ENCODE measurements around the gene IFNAR2.
"Not testable (repeated sequence)": the region's sequence is repeated elsewhere in the genome, so short reads cannot be mapped to it uniquely, and the experiment has no call there.

Gene IFNAR2

DNA sequence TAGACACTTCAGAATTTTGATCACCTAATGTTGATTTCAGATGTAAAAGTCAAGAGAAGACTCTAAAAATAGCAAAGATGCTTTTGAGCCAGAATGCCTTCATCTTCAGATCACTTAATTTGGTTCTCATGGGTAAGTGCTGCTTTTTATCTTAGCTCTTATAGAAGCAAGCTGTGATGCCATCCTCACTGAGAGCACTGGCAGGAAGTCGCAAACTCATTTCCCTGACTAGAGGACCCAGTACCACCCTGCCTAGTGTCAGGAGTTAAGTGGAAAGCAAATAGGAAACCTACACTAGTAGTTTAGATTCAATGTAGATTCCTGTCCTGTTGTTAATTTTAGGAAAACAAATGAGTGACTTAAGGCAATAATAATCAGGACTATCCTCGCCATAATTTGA is 12.1 kb downstream of the IFNAR2 start:
- no peak overlapping the region for H3K4me2 ChIP-seq (ENCODE audit: low read depth, low read length)
- H3K27ac ChIP-seq (ENCODE audit: low read length), result no peak overlapping the region
- peaks cover 81% of the 10 kb centered on the region for H3K79me2 ChIP-seq (ENCODE audit: low read length)
- peaks cover 26% of the 10 kb centered on the region for H3F3A ChIP-seq (ENCODE audit: insufficient read depth, low read length)
- no peaks in the 10 kb centered on the region for H3K9me3 ChIP-seq (replicated peaks; ENCODE audit: insufficient read depth, low read length)
- peaks cover 46% of the 10 kb centered on the region for H3K4me1 ChIP-seq (ENCODE audit: low read length)
- no peak overlapping the region for H2AFZ ChIP-seq (ENCODE audit: low read length)
- H4K20me1 ChIP-seq (ENCODE audit: insufficient read depth, low read length), result no peaks in the 10 kb centered on the region
- H3K9me2 ChIP-seq (replicated peaks; ENCODE audit: insufficient read depth, low read length), result no peaks in the 10 kb centered on the region
- TF ChIP-seq, protein P1, sequence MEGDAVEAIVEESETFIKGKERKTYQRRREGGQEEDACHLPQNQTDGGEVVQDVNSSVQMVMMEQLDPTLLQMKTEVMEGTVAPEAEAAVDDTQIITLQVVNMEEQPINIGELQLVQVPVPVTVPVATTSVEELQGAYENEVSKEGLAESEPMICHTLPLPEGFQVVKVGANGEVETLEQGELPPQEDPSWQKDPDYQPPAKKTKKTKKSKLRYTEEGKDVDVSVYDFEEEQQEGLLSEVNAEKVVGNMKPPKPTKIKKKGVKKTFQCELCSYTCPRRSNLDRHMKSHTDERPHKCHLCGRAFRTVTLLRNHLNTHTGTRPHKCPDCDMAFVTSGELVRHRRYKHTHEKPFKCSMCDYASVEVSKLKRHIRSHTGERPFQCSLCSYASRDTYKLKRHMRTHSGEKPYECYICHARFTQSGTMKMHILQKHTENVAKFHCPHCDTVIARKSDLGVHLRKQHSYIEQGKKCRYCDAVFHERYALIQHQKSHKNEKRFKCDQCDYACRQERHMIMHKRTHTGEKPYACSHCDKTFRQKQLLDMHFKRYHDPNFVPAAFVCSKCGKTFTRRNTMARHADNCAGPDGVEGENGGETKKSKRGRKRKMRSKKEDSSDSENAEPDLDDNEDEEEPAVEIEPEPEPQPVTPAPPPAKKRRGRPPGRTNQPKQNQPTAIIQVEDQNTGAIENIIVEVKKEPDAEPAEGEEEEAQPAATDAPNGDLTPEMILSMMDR (IDR thresholded peaks at IDR 0.05; ENCODE audit: low read length), result no peak
- H3K4me3 ChIP-seq (ENCODE audit: low read length), result no peak overlapping the region
- peaks cover 24% of the 10 kb centered on the region for H3K36me3 ChIP-seq (replicated peaks; ENCODE audit: insufficient read depth, low read length)
- H3K9ac ChIP-seq (ENCODE audit: low read length), result no peak overlapping the region
- no peak for DNase-seq
- no peaks in the 10 kb centered on the region for H3K27me3 ChIP-seq (replicated peaks; ENCODE audit: insufficient read depth, low read length)

DNA sequence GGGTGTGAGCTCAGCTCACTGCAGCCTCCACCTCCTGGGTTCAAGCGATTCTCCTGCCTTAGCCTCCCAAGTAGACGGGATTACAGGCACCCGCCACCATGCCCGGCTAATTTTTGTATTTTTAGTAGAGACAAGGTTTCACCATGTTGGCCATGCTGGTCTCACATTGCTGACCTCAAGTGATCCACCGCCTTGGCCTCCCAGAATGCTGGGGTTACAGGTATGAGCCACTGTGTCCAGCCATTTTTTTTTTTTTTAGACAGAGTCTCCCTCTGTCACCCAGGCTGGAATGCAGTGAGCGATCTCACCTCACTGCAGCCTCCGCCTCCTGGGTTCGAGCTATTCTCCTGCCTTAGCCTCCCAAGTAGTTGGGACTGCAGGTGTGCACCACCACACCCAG is 13.1 kb downstream of the IFNAR2 start:
- H3K4me2 ChIP-seq (ENCODE audit: low read depth, low read length), result not testable (repeated sequence)
- H3K36me3 ChIP-seq (replicated peaks; ENCODE audit: insufficient read depth, low read length), result peaks cover 30% of the 10 kb centered on the region

DNA sequence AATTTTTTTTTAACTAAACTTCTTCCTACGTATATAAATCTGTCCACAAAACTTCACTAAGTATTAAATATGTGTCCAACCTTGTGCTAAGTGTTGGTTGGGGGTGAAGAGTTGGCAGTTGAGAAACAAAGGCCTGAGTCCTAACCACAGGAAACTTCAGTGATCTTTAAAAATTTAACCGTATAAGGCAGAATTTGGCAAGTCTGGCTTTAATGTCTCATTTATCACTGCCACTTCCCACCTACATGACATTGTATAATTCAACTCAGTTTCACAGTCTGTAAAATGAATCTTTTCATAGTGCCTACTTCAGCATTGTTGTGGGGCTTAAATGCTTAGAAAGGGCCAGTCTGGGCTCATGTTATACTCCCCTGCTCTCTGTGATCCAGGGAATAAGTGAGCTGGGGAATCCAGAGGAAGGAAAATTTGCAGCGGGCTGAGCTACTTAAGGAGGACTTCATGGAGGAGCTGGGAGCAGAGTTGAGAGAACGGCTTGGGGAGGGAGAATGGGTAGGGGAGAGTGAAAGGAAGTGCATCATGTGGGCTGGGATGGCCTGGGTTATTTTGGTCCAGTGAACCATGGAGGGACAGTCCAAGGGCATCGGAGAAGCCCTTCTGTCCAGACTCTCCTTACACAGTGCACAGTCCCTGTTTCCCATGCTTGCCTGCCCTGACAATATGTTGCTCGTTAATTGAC is 14.5 kb downstream of the IFNAR2 start:
- Histone ChIP-seq H3K27ac (ENCODE audit: low read length) (no peak overlapping the region), H2AFZ (ENCODE audit: low read length) (no peak overlapping the region), H3K4me1 (ENCODE audit: low read length) (peaks cover 27% of the 10 kb centered on the region), H3K9ac (ENCODE audit: low read length) (no peak overlapping the region), H3K9me3 (replicated peaks; ENCODE audit: insufficient read depth, low read length) (no peaks in the 10 kb centered on the region), H3K79me2 (ENCODE audit: low read length) (peaks cover 86% of the 10 kb centered on the region), H3F3A (ENCODE audit: insufficient read depth, low read length) (peaks cover 2% of the 10 kb centered on the region), H3K9me2 (replicated peaks; ENCODE audit: insufficient read depth, low read length) (no peaks in the 10 kb centered on the region), H3K27me3 (replicated peaks; ENCODE audit: insufficient read depth, low read length) (no peaks in the 10 kb centered on the region), H4K20me1 (ENCODE audit: insufficient read depth, low read length) (no peaks in the 10 kb centered on the region), H3K4me2 (ENCODE audit: low read depth, low read length) (no peak overlapping the region), H3K4me3 (ENCODE audit: low read length) (no peak overlapping the region), H3K36me3 (replicated peaks; ENCODE audit: insufficient read depth, low read length) (peaks cover 39% of the 10 kb centered on the region)
- DNase-seq, result no peak
- TF ChIP-seq EZH2 (optimal IDR thresholded peaks at IDR 0.05; ENCODE audit: low read depth, low read length) (no peak), EZH2phosphoT487 (IDR thresholded peaks at IDR 0.05; ENCODE audit: low read length) (no peak)
- TF ChIP-seq, protein P1 (IDR thresholded peaks at IDR 0.05; ENCODE audit: low read length), result no peak

More for the DNA sequence above, 13.1 kb downstream of the IFNAR2 start:
- not testable (repeated sequence) for H3K27me3 ChIP-seq (replicated peaks; ENCODE audit: insufficient read depth, low read length); H3K9ac ChIP-seq (ENCODE audit: low read length); H2AFZ ChIP-seq (ENCODE audit: low read length); H4K20me1 ChIP-seq (ENCODE audit: insufficient read depth, low read length); H3K9me3 ChIP-seq (replicated peaks; ENCODE audit: insufficient read depth, low read length); H3K4me3 ChIP-seq (ENCODE audit: low read length); H3K27ac ChIP-seq (ENCODE audit: low read length); H3K9me2 ChIP-seq (replicated peaks; ENCODE audit: insufficient read depth, low read length); DNase-seq
- Histone ChIP-seq H3K79me2 (ENCODE audit: low read length) (peaks cover 81% of the 10 kb centered on the region), H3K4me1 (ENCODE audit: low read length) (peaks cover 36% of the 10 kb centered on the region), H3F3A (ENCODE audit: insufficient read depth, low read length) (peaks cover 16% of the 10 kb centered on the region)

DNA sequence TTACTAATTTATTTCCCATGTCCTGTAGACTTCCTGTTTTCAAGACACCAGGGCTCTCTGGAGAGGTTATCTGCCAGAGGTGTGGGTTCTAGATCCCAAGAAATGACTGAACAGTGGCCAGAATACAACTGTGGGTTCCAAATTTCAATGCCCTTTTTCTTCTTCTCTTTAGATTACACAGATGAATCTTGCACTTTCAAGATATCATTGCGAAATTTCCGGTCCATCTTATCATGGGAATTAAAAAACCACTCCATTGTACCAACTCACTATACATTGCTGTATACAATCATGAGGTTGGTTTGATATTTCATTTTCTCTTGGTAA is 15.0 kb downstream of the IFNAR2 start:
- no peak for TF ChIP-seq EZH2 (optimal IDR thresholded peaks at IDR 0.05; ENCODE audit: low read depth, low read length)
- no peak for TF ChIP-seq EZH2phosphoT487 (IDR thresholded peaks at IDR 0.05; ENCODE audit: low read length)
- TF ChIP-seq, protein P1 (IDR thresholded peaks at IDR 0.05; ENCODE audit: low read length), result no peak
- no peaks in the 10 kb centered on the region; the same call in 1 of the 2 replicates for H3F3A ChIP-seq (ENCODE audit: insufficient read depth, low read length)
- H3K36me3 ChIP-seq (replicated peaks; ENCODE audit: insufficient read depth, low read length), result peaks cover 44% of the 10 kb centered on the region
- H4K20me1 ChIP-seq (ENCODE audit: insufficient read depth, low read length), result no peaks in the 10 kb centered on the region
- no peak for DNase-seq
- peaks cover 85% of the 10 kb centered on the region for H3K79me2 ChIP-seq (ENCODE audit: low read length)
- H3K9me3 ChIP-seq (replicated peaks; ENCODE audit: insufficient read depth, low read length), result no peaks in the 10 kb centered on the region
- no peak overlapping the region for H3K9ac ChIP-seq (ENCODE audit: low read length)
- H3K27ac ChIP-seq (ENCODE audit: low read length), result no peak overlapping the region
- H3K27me3 ChIP-seq (replicated peaks; ENCODE audit: insufficient read depth, low read length), result no peaks in the 10 kb centered on the region
- no peak overlapping the region for H3K4me3 ChIP-seq (ENCODE audit: low read length)
- no peaks in the 10 kb centered on the region for H3K9me2 ChIP-seq (replicated peaks; ENCODE audit: insufficient read depth, low read length)
- H3K4me1 ChIP-seq (ENCODE audit: low read length), result peaks cover 22% of the 10 kb centered on the region
- no peak overlapping the region for H3K4me2 ChIP-seq (ENCODE audit: low read depth, low read length)
- no peak overlapping the region for H2AFZ ChIP-seq (ENCODE audit: low read length)

Data from MM.1S (cell line).